IPS-NIHi7 (cell line): ENCODE data around the gene ADAD1.
"Not testable (repeated sequence)": the region's sequence is repeated elsewhere in the genome, so short reads cannot be mapped to it uniquely, and the experiment has no call there.

Experiments
- DNase-seq: peaks from one replicate; pipeline ENCODE4 v3.0.0; 2012; ENCODE audit warnings: mixed read lengths; ENCODE audit errors: extremely low spot score

The ADAD1 gene

GRCh38 chr4:122378711-122379110 lies at the start of gene ADAD1:
Gene ADAD1, plus strand, starts transcription at chr4:122379011. Its CDS starts 1,059 bp downstream, at chr4:122380070.
- no peak for DNase-seq

GRCh38 chr4:122329876-122330565 lies 48.8 kb upstream of the ADAD1 start:
- no peak for DNase-seq

- no peak for DNase-seq
Observed at GRCh38 chr4:122331195-122331594, 47.6 kb upstream of the ADAD1 start.

- no peak for DNase-seq
Observed at GRCh38 chr4:122334828-122335227, 44.0 kb upstream of the ADAD1 start.

GRCh38 chr4:122341886-122342285 lies 36.9 kb upstream of the ADAD1 start:
- no peak for DNase-seq

- DNase-seq, result no peak
Observed at GRCh38 chr4:122346036-122346435, 32.8 kb upstream of the ADAD1 start.

GRCh38 chr4:122346503-122346902 lies 32.3 kb upstream of the ADAD1 start:
- no peak for DNase-seq

GRCh38 chr4:122356317-122356808 lies 22.4 kb upstream of the ADAD1 start:
- DNase-seq, result no peak

GRCh38 chr4:122360754-122361153 lies 18.1 kb upstream of the ADAD1 start:
- DNase-seq, result no peak

- peak; percentile 16 for DNase-seq
Observed at GRCh38 chr4:122364700-122365404, 14.0 kb upstream of the ADAD1 start.

GRCh38 chr4:122368786-122369185 lies 10.0 kb upstream of the ADAD1 start:
- DNase-seq, result not testable (repeated sequence)

- no peak for DNase-seq
Observed at GRCh38 chr4:122377352-122377751, 1.5 kb upstream of the ADAD1 start.

- DNase-seq, result no peak
Observed at GRCh38 chr4:122379239-122379638, 428 bp downstream of the ADAD1 start.

GRCh38 chr4:122383341-122383740 lies 4.5 kb downstream of the ADAD1 start:
- no peak for DNase-seq

GRCh38 chr4:122384245-122384644 lies 5.4 kb downstream of the ADAD1 start:
- no peak for DNase-seq

GRCh38 chr4:122393276-122393675 lies 14.5 kb downstream of the ADAD1 start:
- no peak for DNase-seq

GRCh38 chr4:122403861-122404260 lies 25.1 kb downstream of the ADAD1 start:
- DNase-seq, result no peak

- no peak for DNase-seq
Observed at GRCh38 chr4:122412547-122412946, 33.7 kb downstream of the ADAD1 start.

GRCh38 chr4:122423246-122423645 lies 44.4 kb downstream of the ADAD1 start:
- DNase-seq, result no peak

- no peak for DNase-seq
Observed at GRCh38 chr4:122431351-122431750, 52.5 kb downstream of the ADAD1 start.

GRCh38 chr4:122434285-122434684 lies 55.5 kb downstream of the ADAD1 start:
- DNase-seq, result no peak

- DNase-seq, result peak; percentile 79
Observed at GRCh38 chr4:122450847-122451246, 72.0 kb downstream of the ADAD1 start.

- DNase-seq, result no peak
Observed at GRCh38 chr4:122453384-122453995, 74.7 kb downstream of the ADAD1 start.
